ENCODE measurements around the gene OVCH1.
"Not testable (repeated sequence)": the region's sequence is repeated elsewhere in the genome, so short reads cannot be mapped to it uniquely, and the experiment has no call there.

The OVCH1 gene

DNA sequence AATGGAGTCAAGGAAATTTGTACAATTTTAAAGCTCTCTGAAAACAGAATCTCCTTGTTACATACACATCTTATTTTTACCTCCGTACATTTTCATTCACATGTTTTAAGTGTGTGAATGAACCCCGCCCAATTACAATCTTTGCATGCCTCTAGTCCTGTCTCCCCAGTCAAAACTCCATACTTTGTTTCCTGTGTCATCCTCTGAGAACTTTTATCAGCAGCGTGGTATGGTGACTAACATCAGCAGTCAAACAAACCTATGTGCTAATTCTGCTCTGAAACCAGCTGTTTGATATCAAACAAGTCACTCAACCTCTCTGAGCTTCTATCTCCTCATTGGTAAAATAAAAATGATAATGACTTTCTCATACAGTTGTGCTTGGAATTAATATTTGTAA is 100.7 kb downstream of the OVCH1 start:
- no peak for DNase-seq

- no peak for DNase-seq
Observed at GRCh38 chr12:29395356-29395755, 102.1 kb downstream of the OVCH1 start.

- DNase-seq, result peak; percentile 67
Observed at GRCh38 chr12:29390419-29390818, 107.1 kb downstream of the OVCH1 start.

DNA sequence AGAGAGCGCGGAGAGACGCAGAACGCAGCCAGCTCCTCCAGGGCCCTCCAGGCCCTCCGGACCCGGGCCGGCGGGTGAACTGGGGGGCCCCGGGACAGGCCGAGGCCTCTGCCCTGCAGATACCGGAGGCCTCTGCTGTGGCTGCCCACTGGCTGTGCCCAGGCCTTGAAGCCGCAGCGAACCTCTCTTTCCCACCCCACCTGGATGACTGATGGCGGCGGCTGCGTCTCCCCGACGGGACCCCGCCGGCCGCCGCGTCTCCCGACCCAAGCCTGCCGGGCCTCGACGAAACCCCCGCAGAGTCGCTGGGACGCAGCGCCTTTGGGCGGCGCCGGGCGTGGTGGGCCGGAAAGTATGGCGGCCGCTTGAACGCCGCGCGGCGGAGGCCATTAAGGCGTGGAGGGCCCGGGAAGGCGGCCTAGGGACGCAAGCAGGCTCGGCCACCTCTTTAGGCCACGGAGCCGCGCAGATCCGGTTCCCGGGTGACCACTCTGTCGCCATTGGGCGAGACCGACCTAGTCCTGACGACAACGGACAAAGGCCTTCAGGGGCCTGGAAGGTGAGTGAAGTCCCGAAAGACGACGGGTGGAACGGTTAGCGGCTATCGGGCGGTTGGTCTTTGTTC is 108.1 kb downstream of the OVCH1 start:
- DNase-seq, result no peak

DNA sequence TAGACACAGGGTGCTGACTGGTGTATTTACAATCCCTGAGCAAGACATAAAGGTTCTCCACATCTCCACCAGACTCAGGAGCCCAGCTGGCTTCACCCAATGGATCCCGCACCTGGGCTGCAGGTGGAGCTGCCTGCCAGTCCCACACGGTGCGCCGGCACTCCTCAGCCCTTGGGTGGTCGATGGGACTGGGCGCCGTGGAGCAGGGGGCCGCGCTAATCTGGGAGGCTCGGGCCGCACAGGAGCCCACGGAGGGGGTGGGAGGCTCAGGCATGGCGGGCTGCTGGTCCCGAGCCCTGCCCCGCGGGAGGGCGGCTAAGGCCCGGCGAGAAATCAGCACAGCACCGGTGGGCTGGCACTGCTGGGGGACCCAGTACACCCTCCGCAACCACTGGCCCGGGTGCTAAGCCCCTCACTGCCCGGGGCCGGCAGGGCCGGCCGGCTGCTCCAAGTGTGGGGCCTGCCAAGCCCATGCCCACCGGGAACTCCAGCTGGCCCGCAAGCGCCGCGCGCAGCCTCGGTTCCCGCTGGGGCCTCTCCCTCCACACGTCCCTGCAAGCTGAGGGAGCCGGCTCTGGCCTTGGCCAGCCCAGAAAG is 111.3 kb downstream of the OVCH1 start:
- not testable (repeated sequence) for DNase-seq

- DNase-seq, result not testable (repeated sequence)
Observed at GRCh38 chr12:29385194-29385593, 112.3 kb downstream of the OVCH1 start.

- DNase-seq, result no peak
Observed at GRCh38 chr12:29382251-29382650, 115.2 kb downstream of the OVCH1 start.

DNA sequence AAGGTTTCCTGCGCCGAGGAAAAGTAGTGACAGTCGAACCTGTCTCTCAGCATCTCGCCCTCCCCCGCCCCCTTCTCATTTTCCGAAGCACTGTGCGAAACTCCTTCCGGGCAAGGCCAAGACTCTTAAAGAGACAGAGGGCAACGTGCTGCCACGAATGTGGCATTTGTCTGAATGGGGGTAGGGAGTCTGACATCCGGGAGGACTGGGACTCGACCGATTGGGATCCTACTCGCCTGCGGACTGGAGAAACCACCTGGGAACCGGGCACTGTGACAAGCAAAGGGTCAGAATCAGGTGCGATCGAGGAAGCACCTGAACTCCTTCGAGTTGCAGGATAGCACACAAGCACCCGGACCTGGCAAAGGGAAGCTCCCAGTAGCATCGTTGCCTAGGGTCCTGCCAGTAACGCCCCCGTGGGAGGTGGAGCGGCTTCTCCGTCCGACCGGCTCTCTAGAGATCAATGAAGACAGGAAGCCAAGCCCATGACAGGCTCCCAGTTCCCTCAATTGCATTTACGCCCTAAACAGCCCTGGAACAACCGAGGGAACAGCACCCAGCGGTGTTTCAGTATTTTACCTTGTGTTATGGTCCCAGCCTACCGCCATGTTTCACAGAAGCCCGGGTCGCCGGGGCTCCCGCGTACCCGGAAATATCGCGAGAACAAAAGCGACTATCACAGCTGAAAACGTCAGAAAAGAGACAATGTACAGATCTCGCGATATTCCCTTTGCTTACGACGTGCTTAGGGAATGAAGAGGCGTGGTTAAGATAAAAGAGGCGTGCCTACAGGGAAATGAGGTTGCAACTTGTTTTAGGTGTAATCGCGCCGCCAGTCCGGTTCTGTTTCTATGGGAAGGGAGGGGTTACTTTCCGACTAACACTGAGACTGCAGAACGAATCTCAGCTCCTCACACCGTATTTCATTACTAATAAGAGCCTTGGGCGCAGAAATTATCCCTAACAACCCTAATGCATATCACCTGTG is 116.7 kb downstream of the OVCH1 start, which contains the start of gene ERGIC2:
TSS of gene ERGIC2 (minus strand) at position 637 of the 988 bp plus-strand sequence. CDS start 9,539 bp downstream, outside the sequence.
- DNase-seq, result peak; percentile 97
